SK-N-SH (cell line): Measurements from ENCODE around the gene BRAF. TPM values are rescaled to one million over a fixed set of nuclear protein-coding genes. Genes with fewer than 3 reads are reported as not detected.

ENCODE experiments used
- CTCF ChIA-PET: fragments of 300-600, 350-600 bp; formaldehyde crosslinking; extraction: SDS; loops from one replicate; lab custom pipeline; 2021; lab: Yijun Ruan, JAX
- POLR2A ChIA-PET: fragments of 350-600 bp; sonication (Branson Sonifier 250); formaldehyde crosslinking; extraction: SDS; loops from one replicate; lab custom pipeline; 2020; ENCODE audit warnings: antibody characterized with exemption, inconsistent platforms; lab: Yijun Ruan, JAX
- DNase-seq: peaks from one replicate; pipeline ENCODE4 v3.0.0; 2012
- H2AFZ ChIP-seq: fragments of 200-600 bp; sonication (generic); 2 replicates; pipeline ENCODE4 v1.8.1; 2016; ENCODE audit warnings: antibody characterized with exemption, mild to moderate bottlenecking, low read depth
- H3F3A ChIP-seq: fragments of 200-600 bp; sonication (generic); replicated peaks from 2 replicates; pipeline ENCODE3; 2016; ENCODE audit warnings: antibody characterized with exemption, mild to moderate bottlenecking; ENCODE audit not compliant: insufficient read depth
- H3K27ac ChIP-seq, 2 experiments: fragments of 200-500 bp in 1 of 2; fragments of 200-600 bp in 1 of 2; sonication (Bioruptor generic) in 1 of 2; sonication (generic), shearing (Covaris generic) in 1 of 2; 2 replicates each; pipeline versions ENCODE4 v1.5.1 to v1.6.1; 2014 to 2016; ENCODE audit warnings: low read depth in 2 of 2, inconsistent platforms in 1 of 2, low read length in 1 of 2, mild to moderate bottlenecking in 1 of 2, mixed read lengths in 1 of 2
- H3K27me3 ChIP-seq: fragments of 200-600 bp; sonication (generic), shearing (Covaris generic); 2 replicates; pipeline ENCODE4 v1.6.1; 2016; ENCODE audit warnings: mixed run types; ENCODE audit not compliant: insufficient read depth
- H3K36me3 ChIP-seq, 2 experiments: fragments of 200-500 bp in 1 of 2; fragments of 200-600 bp in 1 of 2; sonication (Bioruptor generic) in 1 of 2; sonication (generic) in 1 of 2; replicated peaks in 1 of 2; 2 replicates each; pipeline versions ENCODE3 to v1.5.1; 2014 to 2016; ENCODE audit warnings: low read length in 1 of 2, mild to moderate bottlenecking in 1 of 2; ENCODE audit not compliant: insufficient read depth in 2 of 2, control insufficient read depth in 1 of 2
- H3K4me1 ChIP-seq, 2 experiments: fragments of 200-500 bp in 1 of 2; fragments of 200-600 bp in 1 of 2; sonication (Bioruptor generic) in 1 of 2; sonication (generic), shearing (Covaris generic) in 1 of 2; 2 replicates each; pipeline versions ENCODE4 v1.5.1 to v1.6.1; 2014 to 2016; ENCODE audit warnings: low read depth in 1 of 2, low read length in 1 of 2, mixed run types in 1 of 2; ENCODE audit not compliant: insufficient read depth in 2 of 2, control insufficient read depth in 1 of 2
- H3K4me2 ChIP-seq: fragments of 200-600 bp; sonication (generic), shearing (Covaris generic); 2 replicates; pipeline ENCODE4 v1.6.1; 2017; ENCODE audit warnings: mixed run types
- H3K4me3 ChIP-seq, 2 experiments: fragments of 200-500 bp in 1 of 2; fragments of 200-600 bp in 1 of 2; sonication (Bioruptor generic) in 1 of 2; sonication (generic), shearing (Covaris generic) in 1 of 2; 2 replicates each; pipeline versions ENCODE4 v1.5.1 to v1.8.1; 2014 to 2016; ENCODE audit warnings: low read depth in 2 of 2, inconsistent platforms in 1 of 2, low read length in 1 of 2, mild to moderate bottlenecking in 1 of 2, mixed read lengths in 1 of 2, moderate library complexity in 1 of 2
- H3K79me2 ChIP-seq: fragments of 200-600 bp; sonication (generic); 2 replicates; pipeline ENCODE4 v1.8.1; 2017; ENCODE audit warnings: mild to moderate bottlenecking; ENCODE audit not compliant: insufficient read depth
- H3K9ac ChIP-seq: fragments of 200-600 bp; sonication (generic); 2 replicates; pipeline ENCODE4 v1.6.1; 2017; ENCODE audit warnings: mixed run types
- H3K9me2 ChIP-seq: fragments of 200-600 bp; sonication (generic); 2 replicates; pipeline ENCODE4 v1.6.1; 2017; ENCODE audit warnings: mixed run types
- H3K9me3 ChIP-seq: fragments of 200-600 bp; sonication (generic); 2 replicates; pipeline ENCODE4 v1.6.1; 2017; ENCODE audit warnings: mixed run types, mild to moderate bottlenecking, moderate library complexity
- H4K20me1 ChIP-seq: fragments of 200-600 bp; sonication (generic); 2 replicates; pipeline ENCODE4 v1.6.1; 2017; ENCODE audit warnings: mild to moderate bottlenecking, mixed run types; ENCODE audit not compliant: insufficient read depth
- CHD2 ChIP-seq: fragments of 150-350 bp; IDR thresholded peaks from 2 replicates; pipeline ENCODE4 v1.6.1; 2018; ENCODE audit warnings: low read length; ENCODE audit not compliant: partially characterized antibody
- ELF1 ChIP-seq: IDR thresholded peaks from 2 replicates; pipeline ENCODE4 v1.4.0; 2012
- FOSL2 ChIP-seq: IDR thresholded peaks from 2 replicates; pipeline ENCODE4 v1.4.0; 2012; ENCODE audit warnings: low read depth, mild to moderate bottlenecking, moderate library complexity, borderline replicate concordance
- JUND ChIP-seq: IDR thresholded peaks from 2 replicates; pipeline ENCODE4 v1.4.0; 2012
- POLR2AphosphoS5 ChIP-seq: IDR thresholded peaks from 2 replicates; pipeline ENCODE4 v1.6.1; 2012; ENCODE audit warnings: low read depth, low read length
- RXRA ChIP-seq: IDR thresholded peaks from 2 replicates; pipeline ENCODE4 v1.4.0; 2012; ENCODE audit warnings: low read depth, mild to moderate bottlenecking, borderline replicate concordance
- SIN3A ChIP-seq: IDR thresholded peaks from 2 replicates; pipeline ENCODE4 v1.6.1; 2012; ENCODE audit warnings: low read depth, mild to moderate bottlenecking, low read length, moderate library complexity, borderline replicate concordance
- TAF1 ChIP-seq: IDR thresholded peaks from 2 replicates; pipeline ENCODE4 v1.6.1; 2012; ENCODE audit warnings: low read depth, mild to moderate bottlenecking, low read length, moderate library complexity, borderline replicate concordance
- TCF12 ChIP-seq: IDR thresholded peaks from 2 replicates; pipeline ENCODE4 v1.4.0; 2012
- TEAD4 ChIP-seq: IDR thresholded peaks from 2 replicates; pipeline ENCODE4 v1.4.0; 2012; ENCODE audit warnings: mild to moderate bottlenecking, borderline replicate concordance; ENCODE audit not compliant: insufficient read depth
- YY1 ChIP-seq: IDR thresholded peaks from 2 replicates; pipeline ENCODE4 v1.4.0; 2012; ENCODE audit warnings: low read depth, mild to moderate bottlenecking
- WGBS: methylation state at CpG from one replicate; pipeline ENCODE4 v1.1.6; 2017; ENCODE audit warnings: low lambda C conversion rate; 5-methylcytosine and 5-hydroxymethylcytosine counted together
- polyA plus RNA-seq, 3 experiments: library from polyadenylated mRNA; depleted of rRNA; stranded (reverse); fragments of >200 nt; gene quantifications; 2 replicates each; pipeline ENCODE4 v1.2.3, GENCODE V29; 2012
- TF ChIP-seq, protein P1 (sequence below): IDR thresholded peaks from 2 replicates; pipeline ENCODE4 v1.4.0; 2012; ENCODE audit warnings: low read depth, borderline replicate concordance
- TF ChIP-seq, protein P2 (sequence below): fragments of 150-350 bp; IDR thresholded peaks from 2 replicates; pipeline ENCODE4 v1.6.1; 2016; ENCODE audit warnings: mild to moderate bottlenecking, low read depth, low read length
- TF ChIP-seq, protein P3 (sequence below): fragments of 150-350 bp; IDR thresholded peaks from 2 replicates; pipeline ENCODE4 v1.6.1; 2017; ENCODE audit warnings: antibody characterized with exemption, low read length, low read depth, borderline replicate concordance
- TF ChIP-seq, protein P4 (sequence below): fragments of 200-600 bp; sonication (generic); IDR thresholded peaks from 2 replicates; pipeline ENCODE4 v1.6.1; 2017; ENCODE audit warnings: antibody characterized with exemption, mild to moderate bottlenecking, moderate library complexity
- TF ChIP-seq, protein P5 (sequence below): IDR thresholded peaks from 2 replicates; pipeline ENCODE4 v1.4.0; 2012; ENCODE audit warnings: low read depth, borderline replicate concordance

BRAF gene
- polyA plus RNA-seq, 1 of the 3 experiments (the other 2 are of a cell fraction): 5.2 TPM

DNA sequence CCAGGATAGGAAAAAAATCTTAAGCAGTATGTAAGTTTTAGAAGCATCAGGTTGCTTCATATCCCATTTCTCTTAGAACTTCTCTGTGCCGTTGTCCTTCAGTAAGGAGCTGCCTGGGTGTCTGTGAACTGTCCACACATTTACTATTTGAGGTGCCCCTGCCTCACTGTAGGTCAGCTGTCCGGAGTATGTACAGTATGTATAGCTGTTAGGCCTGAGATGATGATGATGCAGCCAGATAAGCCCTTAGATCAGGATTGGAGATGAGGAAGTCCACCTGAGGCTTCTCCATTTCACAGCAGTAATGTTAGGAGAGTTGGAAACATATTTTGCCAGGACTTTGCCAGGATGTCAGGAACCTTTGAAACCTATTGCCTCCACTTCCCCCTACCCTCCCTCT lies 220.5 kb downstream of the BRAF start:
- Histone ChIP-seq H3K4me3 (no peak overlapping the region), H3K4me2 (no peak overlapping the region), H3K9me2 (no peaks in the 10 kb centered on the region), H3K36me3 (peaks cover 28 to 53% of the 10 kb centered on the region in 2 experiments), H4K20me1 (peaks cover 7% of the 10 kb centered on the region), H3K9me3 (no peaks in the 10 kb centered on the region), H2AFZ (no peak overlapping the region), H3K9ac (no peak overlapping the region), H3K79me2 (peaks cover 48% of the 10 kb centered on the region), H3K27me3 (no peaks in the 10 kb centered on the region), H3K4me1 (peaks cover 0 to 7% of the 10 kb centered on the region in 2 experiments; a peak in 1 of 4 replicates), H3K27ac (no peak overlapping the region), H3F3A (peaks cover 23% of the 10 kb centered on the region)
- CTCF ChIA-PET: interaction anchor here (0.9 kb wide), 1 partner anchor 118 kb away, joined by 3 read pairs; no protein-coding TSS in a partner anchor
- no peak for DNase-seq
- TF ChIP-seq RXRA: no peak
- TF ChIP-seq CHD2: no peak
- TF ChIP-seq ELF1: no peak
- TF ChIP-seq, protein P1, sequence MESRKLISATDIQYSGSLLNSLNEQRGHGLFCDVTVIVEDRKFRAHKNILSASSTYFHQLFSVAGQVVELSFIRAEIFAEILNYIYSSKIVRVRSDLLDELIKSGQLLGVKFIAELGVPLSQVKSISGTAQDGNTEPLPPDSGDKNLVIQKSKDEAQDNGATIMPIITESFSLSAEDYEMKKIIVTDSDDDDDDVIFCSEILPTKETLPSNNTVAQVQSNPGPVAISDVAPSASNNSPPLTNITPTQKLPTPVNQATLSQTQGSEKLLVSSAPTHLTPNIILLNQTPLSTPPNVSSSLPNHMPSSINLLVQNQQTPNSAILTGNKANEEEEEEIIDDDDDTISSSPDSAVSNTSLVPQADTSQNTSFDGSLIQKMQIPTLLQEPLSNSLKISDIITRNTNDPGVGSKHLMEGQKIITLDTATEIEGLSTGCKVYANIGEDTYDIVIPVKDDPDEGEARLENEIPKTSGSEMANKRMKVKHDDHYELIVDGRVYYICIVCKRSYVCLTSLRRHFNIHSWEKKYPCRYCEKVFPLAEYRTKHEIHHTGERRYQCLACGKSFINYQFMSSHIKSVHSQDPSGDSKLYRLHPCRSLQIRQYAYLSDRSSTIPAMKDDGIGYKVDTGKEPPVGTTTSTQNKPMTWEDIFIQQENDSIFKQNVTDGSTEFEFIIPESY: no peak
- TF ChIP-seq POLR2AphosphoS5: no peak
- TF ChIP-seq TAF1: no peak
- TF ChIP-seq TCF12: no peak
- TF ChIP-seq YY1: no peak
- no peak for TF ChIP-seq JUND
- no peak for TF ChIP-seq SIN3A
- TF ChIP-seq TEAD4: no peak
- TF ChIP-seq, protein P2, sequence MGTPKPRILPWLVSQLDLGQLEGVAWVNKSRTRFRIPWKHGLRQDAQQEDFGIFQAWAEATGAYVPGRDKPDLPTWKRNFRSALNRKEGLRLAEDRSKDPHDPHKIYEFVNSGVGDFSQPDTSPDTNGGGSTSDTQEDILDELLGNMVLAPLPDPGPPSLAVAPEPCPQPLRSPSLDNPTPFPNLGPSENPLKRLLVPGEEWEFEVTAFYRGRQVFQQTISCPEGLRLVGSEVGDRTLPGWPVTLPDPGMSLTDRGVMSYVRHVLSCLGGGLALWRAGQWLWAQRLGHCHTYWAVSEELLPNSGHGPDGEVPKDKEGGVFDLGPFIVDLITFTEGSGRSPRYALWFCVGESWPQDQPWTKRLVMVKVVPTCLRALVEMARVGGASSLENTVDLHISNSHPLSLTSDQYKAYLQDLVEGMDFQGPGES: no peak
- TF ChIP-seq, protein P3, sequence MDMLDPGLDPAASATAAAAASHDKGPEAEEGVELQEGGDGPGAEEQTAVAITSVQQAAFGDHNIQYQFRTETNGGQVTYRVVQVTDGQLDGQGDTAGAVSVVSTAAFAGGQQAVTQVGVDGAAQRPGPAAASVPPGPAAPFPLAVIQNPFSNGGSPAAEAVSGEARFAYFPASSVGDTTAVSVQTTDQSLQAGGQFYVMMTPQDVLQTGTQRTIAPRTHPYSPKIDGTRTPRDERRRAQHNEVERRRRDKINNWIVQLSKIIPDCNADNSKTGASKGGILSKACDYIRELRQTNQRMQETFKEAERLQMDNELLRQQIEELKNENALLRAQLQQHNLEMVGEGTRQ: no peak
- TF ChIP-seq, protein P4, sequence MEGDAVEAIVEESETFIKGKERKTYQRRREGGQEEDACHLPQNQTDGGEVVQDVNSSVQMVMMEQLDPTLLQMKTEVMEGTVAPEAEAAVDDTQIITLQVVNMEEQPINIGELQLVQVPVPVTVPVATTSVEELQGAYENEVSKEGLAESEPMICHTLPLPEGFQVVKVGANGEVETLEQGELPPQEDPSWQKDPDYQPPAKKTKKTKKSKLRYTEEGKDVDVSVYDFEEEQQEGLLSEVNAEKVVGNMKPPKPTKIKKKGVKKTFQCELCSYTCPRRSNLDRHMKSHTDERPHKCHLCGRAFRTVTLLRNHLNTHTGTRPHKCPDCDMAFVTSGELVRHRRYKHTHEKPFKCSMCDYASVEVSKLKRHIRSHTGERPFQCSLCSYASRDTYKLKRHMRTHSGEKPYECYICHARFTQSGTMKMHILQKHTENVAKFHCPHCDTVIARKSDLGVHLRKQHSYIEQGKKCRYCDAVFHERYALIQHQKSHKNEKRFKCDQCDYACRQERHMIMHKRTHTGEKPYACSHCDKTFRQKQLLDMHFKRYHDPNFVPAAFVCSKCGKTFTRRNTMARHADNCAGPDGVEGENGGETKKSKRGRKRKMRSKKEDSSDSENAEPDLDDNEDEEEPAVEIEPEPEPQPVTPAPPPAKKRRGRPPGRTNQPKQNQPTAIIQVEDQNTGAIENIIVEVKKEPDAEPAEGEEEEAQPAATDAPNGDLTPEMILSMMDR: no peak
- TF ChIP-seq, protein P5, sequence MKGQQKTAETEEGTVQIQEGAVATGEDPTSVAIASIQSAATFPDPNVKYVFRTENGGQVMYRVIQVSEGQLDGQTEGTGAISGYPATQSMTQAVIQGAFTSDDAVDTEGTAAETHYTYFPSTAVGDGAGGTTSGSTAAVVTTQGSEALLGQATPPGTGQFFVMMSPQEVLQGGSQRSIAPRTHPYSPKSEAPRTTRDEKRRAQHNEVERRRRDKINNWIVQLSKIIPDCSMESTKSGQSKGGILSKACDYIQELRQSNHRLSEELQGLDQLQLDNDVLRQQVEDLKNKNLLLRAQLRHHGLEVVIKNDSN: no peak
- no peak for TF ChIP-seq FOSL2
- POLR2A ChIA-PET: no interaction called here
- WGBS: 96% methylated on average over 2 of the region's 2 CpGs
